AG09309 (cell line): Measurements from ENCODE around the gene ABCB1.

Experiments used
- DNase-seq: peaks from one replicate; pipeline ENCODE4 v3.0.0-alpha.2; 2010; ENCODE audit warnings: low read depth
- H3K4me3 ChIP-seq: 2 replicates; pipeline ENCODE4 v1.5.1; 2011; ENCODE audit warnings: mild to moderate bottlenecking, low read depth, low read length, moderate library complexity; ENCODE audit not compliant: control insufficient read depth
- CTCF ChIP-seq: IDR thresholded peaks from 2 replicates; pipeline ENCODE4 v1.5.1; 2011; ENCODE audit warnings: mild to moderate bottlenecking, low read depth, low read length, inconsistent platforms; ENCODE audit not compliant: insufficient read depth, control insufficient read depth; ENCODE audit errors: missing control alignments

ABCB1 gene

GRCh38 chr7:87505557-87506245 lies 95.0 kb downstream of the ABCB1 start:
- TF ChIP-seq CTCF: no peak
- DNase-seq: no peak

GRCh38 chr7:87505122-87505521 lies 95.6 kb downstream of the ABCB1 start:
- no peak for DNase-seq
- TF ChIP-seq CTCF: no peak
- H3K4me3 ChIP-seq: no peak overlapping the region

More at GRCh38 chr7:87505557-87506245, 95.0 kb downstream of the ABCB1 start:
- H3K4me3 ChIP-seq: no peak overlapping the region

DNA sequence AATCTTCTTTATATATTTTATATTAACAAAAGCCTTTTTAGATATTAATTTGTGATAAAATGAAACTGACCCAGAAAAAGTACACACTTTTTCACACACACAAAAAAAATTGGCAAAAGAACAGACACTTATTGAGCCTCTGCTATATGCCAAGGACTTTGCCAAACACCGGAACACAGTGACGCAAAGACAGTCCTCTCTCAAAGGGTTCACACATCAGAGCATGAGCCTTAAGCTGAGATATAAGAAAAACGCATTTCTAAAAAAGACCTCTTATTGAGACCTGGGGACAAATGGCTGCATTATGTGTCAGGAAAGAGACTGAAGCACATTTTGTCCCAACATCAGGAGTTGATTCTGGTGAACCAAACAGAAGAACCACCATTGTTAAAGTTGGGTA lies 101.2 kb downstream of the ABCB1 start:
- no peak overlapping the region for H3K4me3 ChIP-seq
- no peak for TF ChIP-seq CTCF
- no peak for DNase-seq

DNA sequence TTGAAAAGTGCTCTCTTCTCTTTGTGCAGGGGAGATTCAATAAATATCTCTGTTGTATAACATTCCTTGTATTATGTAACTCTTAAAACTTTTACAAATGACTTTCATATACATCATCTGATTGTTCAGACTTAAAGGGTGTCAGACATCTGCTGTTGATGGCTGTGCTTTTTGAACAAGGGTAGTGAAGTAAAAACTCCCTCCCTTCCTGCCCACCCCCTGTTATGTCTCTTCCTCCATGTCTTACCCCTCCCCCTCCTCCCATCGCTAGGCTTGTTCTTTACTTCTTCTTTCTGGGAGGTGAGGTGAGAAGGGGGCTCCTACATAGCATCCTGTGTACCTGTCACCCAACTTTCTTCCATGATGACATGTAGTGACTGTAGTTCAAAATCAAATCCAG lies 101.8 kb downstream of the ABCB1 start:
- H3K4me3 ChIP-seq: no peak overlapping the region
- DNase-seq: no peak
- TF ChIP-seq CTCF: no peak

DNA sequence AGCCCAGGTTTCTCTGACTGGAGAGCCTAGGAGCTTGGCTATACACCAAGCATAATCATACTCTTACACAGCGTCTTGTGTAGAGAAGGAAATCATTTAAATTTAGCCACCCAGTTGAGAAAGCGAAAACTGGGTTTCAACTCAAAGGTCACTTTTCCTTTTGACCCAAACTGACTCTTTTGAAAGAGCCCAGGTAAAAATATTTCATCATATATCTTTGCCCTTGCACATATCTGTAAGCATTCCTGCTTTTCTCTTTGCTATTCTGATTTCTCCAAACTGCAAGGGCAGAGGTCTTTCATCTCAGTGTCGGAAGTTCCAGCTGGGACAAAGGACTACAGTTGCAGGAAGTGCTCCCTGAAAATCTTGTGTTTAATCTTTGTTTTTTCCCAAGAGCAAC lies 103.2 kb downstream of the ABCB1 start:
- TF ChIP-seq CTCF: no peak
- DNase-seq: no peak
- no peak overlapping the region for H3K4me3 ChIP-seq

GRCh38 chr7:87495366-87495765 lies 105.3 kb downstream of the ABCB1 start:
- H3K4me3 ChIP-seq: no peak overlapping the region
- no peak for TF ChIP-seq CTCF
- DNase-seq: no peak
